Astrocyte (in vitro differentiated cells and primary cell): Measurements from ENCODE around the gene LDLRAD1.

Source experiments
- CTCF ChIP-seq: IDR thresholded peaks from 2 replicates; pipeline ENCODE4 v1.5.1; 2011; ENCODE audit warnings: low read depth, mild to moderate bottlenecking, inconsistent platforms, low read length, moderate library complexity; ENCODE audit not compliant: insufficient read depth
- EZH2 ChIP-seq: IDR thresholded peaks from 2 replicates; pipeline ENCODE4 v1.6.1; 2012; ENCODE audit warnings: mild to moderate bottlenecking, low read length, inconsistent platforms; ENCODE audit not compliant: insufficient read depth

- TF ChIP-seq CTCF (no peak), EZH2 (no peak)
Measured at GRCh38 chr1:54051933-54052430, 34.0 kb upstream of the LDLRAD1 start.
